GM20000 (cell line): Measurements from ENCODE around the gene PMEPA1.

Experiments
- DNase-seq: peaks from one replicate; pipeline ENCODE4 v3.0.0; 2012; ENCODE audit warnings: low spot score
- TF ChIP-seq, protein P1 (sequence below): IDR thresholded peaks from 2 replicates; pipeline ENCODE4 v1.5.1; 2012; ENCODE audit warnings: mild to moderate bottlenecking, control low read depth; ENCODE audit errors: extremely low read depth, missing control alignments

Gene PMEPA1

DNA sequence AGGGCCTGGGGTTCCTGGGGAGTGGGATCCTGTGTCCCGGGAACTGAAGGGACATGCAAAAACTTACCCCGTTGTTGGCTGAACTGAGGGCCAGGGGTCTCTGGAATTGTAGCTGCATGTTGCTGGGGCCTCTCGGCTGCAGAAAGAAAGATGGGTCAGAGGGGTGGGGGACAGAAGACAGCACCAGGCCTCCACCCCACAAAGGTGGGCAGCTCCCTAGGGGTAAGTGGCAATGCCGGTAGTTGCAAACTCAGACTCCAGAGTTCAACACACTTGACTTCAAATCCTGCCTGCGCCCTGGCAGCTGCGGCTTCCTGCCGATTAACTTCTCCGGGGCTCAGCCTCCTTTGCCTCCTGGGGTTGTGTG, 94.4 kb downstream of the PMEPA1 start:
- TF ChIP-seq, protein P1, sequence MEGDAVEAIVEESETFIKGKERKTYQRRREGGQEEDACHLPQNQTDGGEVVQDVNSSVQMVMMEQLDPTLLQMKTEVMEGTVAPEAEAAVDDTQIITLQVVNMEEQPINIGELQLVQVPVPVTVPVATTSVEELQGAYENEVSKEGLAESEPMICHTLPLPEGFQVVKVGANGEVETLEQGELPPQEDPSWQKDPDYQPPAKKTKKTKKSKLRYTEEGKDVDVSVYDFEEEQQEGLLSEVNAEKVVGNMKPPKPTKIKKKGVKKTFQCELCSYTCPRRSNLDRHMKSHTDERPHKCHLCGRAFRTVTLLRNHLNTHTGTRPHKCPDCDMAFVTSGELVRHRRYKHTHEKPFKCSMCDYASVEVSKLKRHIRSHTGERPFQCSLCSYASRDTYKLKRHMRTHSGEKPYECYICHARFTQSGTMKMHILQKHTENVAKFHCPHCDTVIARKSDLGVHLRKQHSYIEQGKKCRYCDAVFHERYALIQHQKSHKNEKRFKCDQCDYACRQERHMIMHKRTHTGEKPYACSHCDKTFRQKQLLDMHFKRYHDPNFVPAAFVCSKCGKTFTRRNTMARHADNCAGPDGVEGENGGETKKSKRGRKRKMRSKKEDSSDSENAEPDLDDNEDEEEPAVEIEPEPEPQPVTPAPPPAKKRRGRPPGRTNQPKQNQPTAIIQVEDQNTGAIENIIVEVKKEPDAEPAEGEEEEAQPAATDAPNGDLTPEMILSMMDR, result no peak
- no peak for DNase-seq

GRCh38 chr20:57614490-57615444, 95.0 kb downstream of the PMEPA1 start:
- no peak for DNase-seq
- TF ChIP-seq, protein P1, result no peak

DNA sequence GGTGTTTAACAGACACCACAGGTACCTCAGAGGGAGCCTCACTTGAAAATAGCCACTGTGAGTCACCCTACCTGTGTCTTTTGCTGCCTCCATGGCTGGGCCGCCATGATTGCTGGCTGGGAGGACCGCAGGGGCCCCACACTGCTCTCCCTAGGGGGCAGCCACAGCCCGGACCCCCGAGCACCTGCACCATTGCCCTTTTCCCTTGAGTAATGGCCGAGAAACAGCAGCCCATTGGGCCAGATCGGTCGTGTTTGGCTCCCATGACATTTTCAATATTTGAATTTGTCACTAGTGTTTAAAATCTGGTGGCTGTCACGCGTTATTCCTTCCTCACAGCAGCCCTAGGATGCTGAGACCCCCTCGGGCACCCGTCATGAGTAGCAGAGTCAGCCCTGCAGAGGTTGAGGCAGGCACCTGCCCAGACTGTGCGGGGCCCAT, 96.3 kb downstream of the PMEPA1 start:
- TF ChIP-seq, protein P1, result no peak

GRCh38 chr20:57612916-57613315, 96.9 kb downstream of the PMEPA1 start:
- TF ChIP-seq, protein P1, result no peak
- DNase-seq, result no peak

More for the DNA sequence above, 96.3 kb downstream of the PMEPA1 start:
- DNase-seq, result no peak

- TF ChIP-seq, protein P1, result no peak
These were observed 97.4 kb downstream of the PMEPA1 start for GRCh38 chr20:57612436-57612835.

GRCh38 chr20:57611586-57612311, 98.1 kb downstream of the PMEPA1 start:
- no peak for DNase-seq
- TF ChIP-seq, protein P1, result no peak

More at GRCh38 chr20:57612436-57612835, 97.4 kb downstream of the PMEPA1 start:
- DNase-seq, result no peak
